ENCODE data around the gene HS3ST5.

Gene HS3ST5

DNA sequence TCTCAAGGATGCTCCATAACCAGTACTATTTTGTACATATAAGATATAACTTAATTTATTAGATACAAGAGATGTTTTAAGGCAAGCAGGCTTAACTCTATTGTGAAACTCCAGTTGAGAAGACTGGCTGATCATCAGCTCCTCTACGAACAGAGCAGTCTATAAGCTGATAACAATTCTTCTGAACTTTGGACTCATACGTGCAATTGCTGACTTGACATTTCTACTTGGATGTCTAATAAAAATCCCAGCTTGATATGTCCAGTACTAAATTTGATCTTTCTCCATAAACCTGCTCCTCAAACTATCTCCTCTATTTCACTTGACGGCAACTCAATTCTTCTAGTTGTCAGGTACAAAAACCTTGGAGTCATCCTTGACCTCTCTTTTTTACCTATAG is 141.9 kb downstream of the HS3ST5 start:
- TF ChIP-seq, protein P1, sequence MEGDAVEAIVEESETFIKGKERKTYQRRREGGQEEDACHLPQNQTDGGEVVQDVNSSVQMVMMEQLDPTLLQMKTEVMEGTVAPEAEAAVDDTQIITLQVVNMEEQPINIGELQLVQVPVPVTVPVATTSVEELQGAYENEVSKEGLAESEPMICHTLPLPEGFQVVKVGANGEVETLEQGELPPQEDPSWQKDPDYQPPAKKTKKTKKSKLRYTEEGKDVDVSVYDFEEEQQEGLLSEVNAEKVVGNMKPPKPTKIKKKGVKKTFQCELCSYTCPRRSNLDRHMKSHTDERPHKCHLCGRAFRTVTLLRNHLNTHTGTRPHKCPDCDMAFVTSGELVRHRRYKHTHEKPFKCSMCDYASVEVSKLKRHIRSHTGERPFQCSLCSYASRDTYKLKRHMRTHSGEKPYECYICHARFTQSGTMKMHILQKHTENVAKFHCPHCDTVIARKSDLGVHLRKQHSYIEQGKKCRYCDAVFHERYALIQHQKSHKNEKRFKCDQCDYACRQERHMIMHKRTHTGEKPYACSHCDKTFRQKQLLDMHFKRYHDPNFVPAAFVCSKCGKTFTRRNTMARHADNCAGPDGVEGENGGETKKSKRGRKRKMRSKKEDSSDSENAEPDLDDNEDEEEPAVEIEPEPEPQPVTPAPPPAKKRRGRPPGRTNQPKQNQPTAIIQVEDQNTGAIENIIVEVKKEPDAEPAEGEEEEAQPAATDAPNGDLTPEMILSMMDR (IDR thresholded peaks at IDR 0.05; ENCODE audit: low read depth, low read length) = no peak
- DNase-seq (ENCODE audit: extremely low read depth, low read depth) = no peak

DNA sequence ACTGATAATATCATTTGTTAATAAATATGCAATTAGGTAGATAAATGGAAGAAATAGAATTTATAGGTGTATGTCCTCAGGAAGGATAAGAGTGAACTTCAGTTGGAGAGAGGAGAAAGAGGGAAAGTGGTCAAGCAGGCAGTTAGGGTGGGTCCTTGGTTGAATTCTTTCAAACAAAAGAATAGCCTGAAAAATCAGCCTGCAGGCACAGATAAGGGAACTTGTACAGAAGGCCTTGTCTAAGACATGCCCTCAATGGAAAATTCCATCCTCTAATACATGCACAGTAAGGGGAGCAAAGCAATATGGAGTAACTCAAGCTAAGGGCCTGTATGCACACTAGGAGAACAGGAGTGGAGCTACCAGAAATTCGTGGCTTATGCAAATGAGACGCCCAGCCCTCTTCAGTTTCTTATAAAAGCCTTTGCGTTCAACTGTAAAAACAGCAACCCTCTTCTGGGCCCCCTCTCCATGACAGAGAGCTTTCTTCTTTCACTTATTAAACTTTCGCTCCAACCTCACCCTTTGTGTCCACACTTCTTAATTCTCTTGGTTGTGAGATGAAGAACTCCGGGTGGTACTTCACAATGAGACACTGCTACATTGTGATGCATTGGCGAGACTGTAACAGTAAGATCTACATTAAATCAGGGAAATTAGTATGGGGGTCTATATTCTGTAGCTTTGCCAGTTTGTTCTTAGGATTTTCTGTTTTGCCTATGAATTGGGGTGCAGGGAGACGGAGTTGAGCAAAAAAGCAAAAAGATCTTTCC is 147.0 kb downstream of the HS3ST5 start:
- TF ChIP-seq, protein P1 (IDR thresholded peaks at IDR 0.05; ENCODE audit: low read depth, low read length) = no peak
- DNase-seq (ENCODE audit: extremely low read depth, low read depth) = no peak

DNA sequence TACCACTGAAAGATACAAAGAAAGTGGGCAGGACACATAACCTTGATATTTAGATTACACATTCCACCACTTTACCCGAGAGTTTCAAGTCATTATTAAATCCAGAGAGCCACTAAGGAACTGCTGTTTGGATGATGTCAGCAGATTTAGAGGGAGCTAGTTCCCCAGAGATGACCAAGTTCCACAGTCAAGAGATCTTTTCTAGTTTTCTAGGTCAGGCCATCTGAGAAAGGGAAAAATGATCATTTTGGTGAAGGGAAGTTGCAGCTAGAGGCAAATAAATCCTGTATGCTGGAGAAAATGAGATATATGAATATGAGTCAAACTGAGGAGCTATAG is 147.8 kb downstream of the HS3ST5 start:
- DNase-seq (ENCODE audit: extremely low read depth, low read depth) = no peak
- TF ChIP-seq, protein P1 (IDR thresholded peaks at IDR 0.05; ENCODE audit: low read depth, low read length) = no peak

- no peak for DNase-seq (ENCODE audit: extremely low read depth, low read depth)
- TF ChIP-seq, protein P1 (IDR thresholded peaks at IDR 0.05; ENCODE audit: low read depth, low read length) = no peak
Measured at GRCh38 chr6:114194362-114195026, 148.3 kb downstream of the HS3ST5 start.

GRCh38 chr6:114187563-114187962 is 155.3 kb downstream of the HS3ST5 start:
- TF ChIP-seq, protein P1 (IDR thresholded peaks at IDR 0.05; ENCODE audit: low read depth, low read length) = no peak
- DNase-seq (ENCODE audit: extremely low read depth, low read depth) = no peak

DNA sequence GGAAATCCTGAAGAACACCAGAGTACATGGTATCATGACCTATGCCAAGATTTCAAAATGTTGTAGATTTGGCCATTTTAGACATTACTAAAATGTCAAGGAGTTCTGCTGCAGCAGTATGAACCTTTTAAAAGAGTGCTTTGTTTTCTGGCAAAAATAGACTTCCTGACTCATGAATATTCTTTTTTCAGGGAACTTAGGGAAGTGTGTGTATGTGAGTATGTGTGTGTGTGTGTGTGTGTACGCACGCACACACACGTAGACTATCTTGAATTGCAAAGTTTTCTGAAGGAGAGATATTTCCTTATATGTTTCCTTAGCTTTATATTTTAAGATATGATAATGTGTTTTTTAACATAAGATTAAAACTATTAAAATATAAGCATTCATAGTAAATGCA is 161.2 kb downstream of the HS3ST5 start:
- no peak for DNase-seq (ENCODE audit: extremely low read depth, low read depth)
- TF ChIP-seq, protein P1 (IDR thresholded peaks at IDR 0.05; ENCODE audit: low read depth, low read length) = no peak

- no peak for DNase-seq (ENCODE audit: extremely low read depth, low read depth)
Measured at GRCh38 chr6:114179411-114179810, 163.4 kb downstream of the HS3ST5 start.

More at GRCh38 chr6:114179411-114179810, 163.4 kb downstream of the HS3ST5 start:
- TF ChIP-seq, protein P1 (IDR thresholded peaks at IDR 0.05; ENCODE audit: low read depth, low read length) = no peak

Data from AG09319 (cell line).